D721Med (cell line): Measurements from ENCODE around the gene PEX26.

Experiments
- DNase-seq: peaks from one replicate; pipeline ENCODE4 v3.0.0; 2011; ENCODE audit warnings: low spot score; ENCODE audit not compliant: insufficient read length
- FAIRE-seq: peaks from 2 replicates; lab custom pipeline; 2011; peaks lifted over from hg19 to GRCh38; lab: Jason Lieb, UNC
- TF ChIP-seq, protein P1 (sequence below): IDR thresholded peaks from 2 replicates; pipeline ENCODE4 v1.5.1; 2012; ENCODE audit warnings: mild to moderate bottlenecking, control low read depth; ENCODE audit not compliant: insufficient read depth; ENCODE audit errors: missing control alignments

The PEX26 gene

DNA sequence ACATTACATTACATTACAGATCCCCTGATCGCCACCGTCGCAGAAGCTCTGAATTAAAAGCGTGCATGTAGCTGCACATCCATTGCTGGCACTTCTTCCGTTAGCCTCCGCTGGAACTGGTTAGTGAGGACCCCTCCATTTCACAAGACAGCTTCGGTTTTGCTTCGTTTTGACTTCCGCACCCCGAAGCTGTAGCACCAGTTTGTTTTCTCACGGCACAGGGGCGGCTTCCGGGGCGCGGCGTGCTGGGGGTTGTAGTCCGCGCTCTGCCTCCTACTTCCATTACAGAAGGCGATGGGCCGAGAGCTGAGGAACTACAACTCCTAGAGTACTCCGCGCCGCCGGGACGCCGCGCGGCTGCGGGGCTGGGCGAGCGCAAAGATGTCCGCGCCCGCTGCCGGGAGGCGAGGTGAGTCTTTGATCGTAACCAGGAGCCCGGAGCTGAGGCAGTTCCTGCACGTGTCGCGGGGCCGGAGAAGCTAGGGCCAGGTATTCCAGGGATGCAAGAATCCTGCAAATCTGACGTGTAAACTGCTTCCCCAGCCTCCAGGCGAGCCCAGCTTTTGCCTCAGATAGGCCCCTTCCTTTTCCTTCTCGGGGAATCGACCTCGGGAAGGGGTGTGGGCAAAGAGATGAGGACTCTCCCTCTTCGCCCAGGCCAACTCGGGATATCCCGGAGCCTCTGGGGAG is at the start of gene PEX26:
PEX26 (plus strand) TSS at position 352 of the 690 bp plus-strand sequence. CDS start 387 bp downstream, outside the sequence.
- TF ChIP-seq, protein P1, sequence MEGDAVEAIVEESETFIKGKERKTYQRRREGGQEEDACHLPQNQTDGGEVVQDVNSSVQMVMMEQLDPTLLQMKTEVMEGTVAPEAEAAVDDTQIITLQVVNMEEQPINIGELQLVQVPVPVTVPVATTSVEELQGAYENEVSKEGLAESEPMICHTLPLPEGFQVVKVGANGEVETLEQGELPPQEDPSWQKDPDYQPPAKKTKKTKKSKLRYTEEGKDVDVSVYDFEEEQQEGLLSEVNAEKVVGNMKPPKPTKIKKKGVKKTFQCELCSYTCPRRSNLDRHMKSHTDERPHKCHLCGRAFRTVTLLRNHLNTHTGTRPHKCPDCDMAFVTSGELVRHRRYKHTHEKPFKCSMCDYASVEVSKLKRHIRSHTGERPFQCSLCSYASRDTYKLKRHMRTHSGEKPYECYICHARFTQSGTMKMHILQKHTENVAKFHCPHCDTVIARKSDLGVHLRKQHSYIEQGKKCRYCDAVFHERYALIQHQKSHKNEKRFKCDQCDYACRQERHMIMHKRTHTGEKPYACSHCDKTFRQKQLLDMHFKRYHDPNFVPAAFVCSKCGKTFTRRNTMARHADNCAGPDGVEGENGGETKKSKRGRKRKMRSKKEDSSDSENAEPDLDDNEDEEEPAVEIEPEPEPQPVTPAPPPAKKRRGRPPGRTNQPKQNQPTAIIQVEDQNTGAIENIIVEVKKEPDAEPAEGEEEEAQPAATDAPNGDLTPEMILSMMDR: no peak
- no peak for FAIRE-seq
- DNase-seq: peak; percentile 79

DNA sequence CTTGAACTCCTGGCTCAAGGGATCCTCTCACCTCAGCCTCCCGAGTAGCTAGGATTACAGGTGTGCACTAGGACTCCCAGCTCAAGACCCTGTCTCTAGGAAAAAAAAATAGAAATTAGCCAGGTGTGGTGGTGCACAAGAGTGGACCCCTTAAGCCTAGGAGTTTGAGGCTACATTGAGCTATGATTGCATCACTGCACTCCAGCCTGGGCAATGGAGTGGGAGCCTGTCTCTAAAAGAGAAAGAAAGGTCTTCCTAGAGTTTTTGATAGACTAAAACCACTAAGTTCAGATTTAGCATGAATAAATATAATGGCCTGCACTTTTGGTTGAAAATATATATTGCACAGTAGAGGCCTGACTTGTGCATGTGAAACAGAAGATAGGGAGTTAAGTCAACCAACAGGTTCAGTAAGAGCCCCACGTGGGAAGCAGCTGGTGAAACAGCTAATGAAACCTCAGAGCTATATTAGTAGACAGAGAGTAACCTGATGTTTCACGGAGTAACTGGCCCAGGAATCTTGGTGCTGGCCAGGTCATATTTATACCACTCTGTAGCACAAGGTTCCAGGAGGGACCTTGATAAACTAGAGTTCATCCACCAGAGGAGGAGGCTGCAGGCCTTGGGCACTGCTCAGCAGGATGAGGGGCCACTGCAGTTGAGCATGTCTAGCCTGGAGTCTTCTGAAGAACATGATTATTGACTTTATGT is 48.8 kb upstream of the PEX26 start:
- DNase-seq: no peak
- FAIRE-seq: no peak
- TF ChIP-seq, protein P1: no peak

DNA sequence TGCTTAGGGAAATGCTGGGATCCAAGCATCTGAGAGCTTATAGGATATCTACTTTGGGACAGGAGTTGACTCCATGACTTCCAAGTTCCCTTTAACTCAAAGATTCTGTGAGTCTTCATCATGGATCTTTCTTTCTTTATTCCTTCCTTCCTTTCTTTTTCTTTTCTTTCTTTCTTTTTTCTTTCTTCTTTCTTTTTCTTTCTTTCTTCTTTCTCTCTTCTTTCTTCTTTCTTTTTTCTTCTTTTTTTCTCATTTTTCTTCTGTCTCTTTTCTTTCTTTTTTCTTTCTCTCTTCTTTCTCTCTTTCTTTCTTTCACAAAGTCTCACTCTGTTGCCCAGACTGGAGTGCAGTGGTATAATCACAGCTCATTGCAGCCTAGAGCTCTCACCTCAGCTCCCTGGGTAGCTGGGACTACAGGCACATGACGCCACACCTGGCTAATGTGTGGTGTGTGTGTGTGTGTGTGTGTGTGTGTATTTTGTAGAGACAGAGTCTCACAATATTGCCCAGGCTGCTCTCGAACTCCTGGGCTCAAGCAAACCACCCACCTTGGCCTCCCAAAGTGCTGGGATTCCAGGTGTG is 48.0 kb upstream of the PEX26 start:
- TF ChIP-seq, protein P1: no peak
- DNase-seq: no peak
- FAIRE-seq: no peak

DNA sequence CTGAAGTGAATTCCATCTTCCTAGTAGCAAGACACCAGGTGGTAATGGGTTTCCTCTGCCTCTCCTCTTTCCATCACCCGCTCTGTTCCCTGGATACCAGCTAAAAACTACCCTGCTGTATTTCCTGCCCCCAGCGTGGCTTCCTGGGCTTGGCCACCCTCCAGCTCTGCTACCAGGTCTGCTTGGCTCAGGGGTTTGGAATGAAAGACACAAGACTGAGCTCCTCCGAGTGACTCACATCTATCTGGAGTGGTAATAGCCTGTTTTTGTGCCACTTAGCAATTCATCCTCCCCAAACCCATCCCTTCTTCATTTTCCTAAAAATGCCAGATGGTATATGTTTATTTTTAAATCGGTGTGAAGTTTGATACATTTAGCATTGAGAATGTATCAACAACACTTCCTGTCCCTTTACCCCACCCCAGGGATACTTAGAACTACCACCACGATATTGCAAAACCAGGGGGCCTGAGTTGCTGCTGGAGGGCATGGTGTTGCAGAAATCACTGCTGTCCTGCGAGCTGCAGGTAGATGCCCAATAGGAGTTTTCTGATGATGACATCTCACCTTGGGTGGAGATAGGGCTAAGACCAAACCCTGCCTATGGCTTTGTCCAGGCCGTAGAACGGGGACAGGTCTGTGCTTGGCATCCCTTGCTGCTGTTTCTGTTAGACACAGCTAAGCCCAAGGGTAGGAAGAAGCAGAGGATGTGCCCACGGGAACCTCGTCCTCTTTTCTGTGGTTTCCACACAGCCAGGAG is 45.9 kb upstream of the PEX26 start:
- FAIRE-seq: no peak
- no peak for DNase-seq
- TF ChIP-seq, protein P1: no peak

DNA sequence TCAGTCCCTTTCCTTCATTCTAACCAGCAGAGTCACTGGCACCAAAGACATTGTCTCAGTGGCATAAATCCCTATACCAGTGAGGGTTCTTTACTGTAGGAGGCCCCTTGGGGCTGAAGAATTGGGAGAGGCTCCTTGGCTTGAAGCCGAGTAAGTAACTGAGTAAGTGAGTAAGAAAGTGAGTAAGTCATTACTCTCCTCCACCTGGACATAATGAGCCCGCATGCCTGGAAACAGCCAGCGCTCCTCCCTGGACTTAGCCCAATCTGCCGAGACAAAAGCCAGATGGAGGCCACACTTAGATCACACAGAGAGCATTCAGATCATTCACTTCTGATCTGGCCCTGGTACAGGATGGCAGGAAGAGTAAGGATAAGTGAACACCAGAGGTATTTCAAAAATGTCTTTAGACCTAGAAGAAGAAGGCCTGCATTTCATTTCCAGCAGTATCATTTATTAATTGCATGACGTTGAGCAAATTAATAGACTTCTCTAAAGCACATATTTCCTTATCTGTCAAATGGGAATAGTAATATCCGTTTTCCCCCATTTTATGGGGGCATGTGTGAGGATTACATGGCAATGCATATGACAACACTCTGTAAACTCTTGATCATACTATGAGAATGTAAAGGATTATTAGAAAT is 45.2 kb upstream of the PEX26 start:
- DNase-seq: no peak
- TF ChIP-seq, protein P1: no peak
- no peak for FAIRE-seq

DNA sequence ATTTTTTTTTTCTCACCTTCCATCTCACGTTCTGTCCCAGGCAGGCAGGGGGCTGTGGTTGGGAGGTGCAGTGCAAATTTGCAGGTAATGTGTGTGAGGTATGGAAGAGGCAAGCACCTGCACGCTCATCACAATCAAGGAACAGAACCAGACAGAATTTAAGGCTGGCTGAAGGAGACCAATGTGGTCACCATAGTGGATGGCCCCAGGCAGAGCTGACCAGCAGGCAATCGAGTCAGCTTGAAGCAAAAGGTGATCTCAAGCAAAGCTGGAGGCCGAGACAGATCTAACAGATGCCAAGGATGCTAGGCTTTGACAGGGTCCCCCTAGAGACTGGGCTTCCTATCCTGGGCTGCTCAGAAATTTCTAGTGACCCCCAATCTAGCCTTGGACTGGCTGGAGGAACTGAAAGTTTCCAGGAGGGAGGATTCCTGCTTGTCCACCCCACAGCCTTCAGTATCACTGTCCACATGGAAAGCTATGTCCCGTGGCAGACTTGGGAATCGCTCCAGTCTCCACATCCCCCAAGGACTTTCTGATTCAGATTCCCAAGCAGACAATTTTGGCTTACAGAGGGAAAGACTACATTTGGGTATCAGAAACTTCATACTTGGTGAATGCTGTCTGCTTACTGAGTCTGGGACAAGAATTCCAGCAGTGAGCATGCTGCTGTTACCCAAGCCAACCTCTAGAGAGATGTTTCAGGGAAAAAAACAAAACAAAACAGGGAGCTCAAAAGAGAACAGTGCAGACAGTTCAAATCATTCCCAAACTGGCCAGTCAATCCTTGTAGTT is 44.4 kb upstream of the PEX26 start:
- FAIRE-seq: no peak
- no peak for DNase-seq
- TF ChIP-seq, protein P1: no peak
